KMS-11 (cell line): ENCODE measurements around the gene IL15.

Source experiments
- H2AFZ ChIP-seq: fragments of 200-600 bp; sonication (generic); 2 replicates; pipeline ENCODE4 v1.6.1; 2016; ENCODE audit warnings: antibody characterized with exemption, mixed run types, low read depth
- H3K27ac ChIP-seq: fragments of 200-600 bp; sonication (generic); 2 replicates; pipeline ENCODE4 v1.6.1; 2016; ENCODE audit warnings: mild to moderate bottlenecking, mixed run types
- H3K27me3 ChIP-seq: fragments of 200-600 bp; sonication (generic); 2 replicates; pipeline ENCODE4 v1.6.1; 2017; ENCODE audit warnings: mild to moderate bottlenecking, low read depth, mixed run types, moderate library complexity; ENCODE audit not compliant: insufficient read depth
- H3K36me3 ChIP-seq: fragments of 200-600 bp; sonication (generic); 2 replicates; pipeline ENCODE4 v1.6.1; 2017; ENCODE audit warnings: mild to moderate bottlenecking, mixed run types; ENCODE audit not compliant: insufficient read depth
- H3K4me1 ChIP-seq: fragments of 200-600 bp; sonication (generic); 2 replicates; pipeline ENCODE4 v1.6.1; 2016; ENCODE audit warnings: mild to moderate bottlenecking, low read depth, mixed run types; ENCODE audit not compliant: poor library complexity, severe bottlenecking
- H3K4me2 ChIP-seq: fragments of 200-600 bp; sonication (generic); 2 replicates; pipeline ENCODE4 v1.7.0; 2016; ENCODE audit warnings: mild to moderate bottlenecking, mixed run types
- H3K4me3 ChIP-seq: fragments of 200-600 bp; sonication (generic); IDR thresholded peaks from 2 replicates; pipeline ENCODE4 v1.6.1; 2017; ENCODE audit warnings: low read depth, low read length, mixed read lengths; ENCODE audit not compliant: insufficient read depth
- H3K79me2 ChIP-seq: fragments of 200-600 bp; sonication (generic); 2 replicates; pipeline ENCODE4 v1.6.1; 2016; ENCODE audit warnings: low read depth, mixed run types; ENCODE audit not compliant: insufficient read depth
- H3K9ac ChIP-seq: fragments of 200-600 bp; sonication (generic); 2 replicates; pipeline ENCODE4 v1.6.1; 2016; ENCODE audit warnings: mild to moderate bottlenecking, mixed run types
- H4K20me1 ChIP-seq: fragments of 200-600 bp; sonication (generic); 2 replicates; pipeline ENCODE4 v1.6.1; 2016; ENCODE audit warnings: mild to moderate bottlenecking, mixed run types; ENCODE audit not compliant: insufficient read depth
- CTCF ChIP-seq: fragments of 200-600 bp; sonication (generic); conservative IDR thresholded peaks from 2 replicates; pipeline ENCODE4 v1.6.1; 2017; ENCODE audit warnings: low read depth, mild to moderate bottlenecking, antibody characterized with exemption, low read length, moderate library complexity, mixed read lengths

IL15 gene

DNA sequence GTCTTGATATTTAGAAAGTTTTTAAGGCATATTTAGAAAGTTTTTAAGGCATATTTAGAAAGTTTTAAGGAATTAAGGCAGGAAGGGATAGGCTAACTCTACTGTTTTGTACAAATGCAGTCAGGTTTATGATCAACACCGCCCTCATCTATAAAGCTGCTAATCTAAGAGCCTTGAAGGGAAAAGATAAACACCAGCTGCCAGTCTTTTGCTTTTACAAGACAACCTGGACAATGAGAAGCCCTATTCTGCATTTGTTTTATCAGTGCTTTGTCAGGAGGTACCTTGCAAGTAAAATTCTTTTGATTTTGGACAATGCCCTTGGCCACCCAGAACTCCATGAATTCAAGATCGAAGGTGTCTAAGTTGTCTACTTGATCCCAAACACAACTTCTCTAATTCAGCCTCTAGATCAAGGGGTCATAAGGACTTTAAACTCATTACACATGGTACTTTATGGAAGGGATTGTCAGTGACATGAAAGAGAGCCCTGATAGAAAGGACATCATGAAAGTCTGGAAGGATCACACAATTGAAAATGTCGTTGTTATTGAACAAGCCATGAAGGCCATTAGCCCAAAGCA is 39.8 kb downstream of the IL15 start:
- Histone ChIP-seq H3K27ac (no peak overlapping the region), H3K4me1 (no peaks in the 10 kb centered on the region), H3K27me3 (no peaks in the 10 kb centered on the region), H3K9ac (no peak overlapping the region), H3K4me2 (no peak overlapping the region), H3K4me3 (no peak overlapping the region), H2AFZ (no peak overlapping the region), H3K36me3 (no peaks in the 10 kb centered on the region), H4K20me1 (no peaks in the 10 kb centered on the region), H3K79me2 (no peaks in the 10 kb centered on the region)
- TF ChIP-seq CTCF = no peak

- H3K4me2 ChIP-seq = no peak overlapping the region
- no peaks in the 10 kb centered on the region for H4K20me1 ChIP-seq
- TF ChIP-seq CTCF = no peak
- no peaks in the 10 kb centered on the region for H3K4me1 ChIP-seq
- no peak overlapping the region for H3K9ac ChIP-seq
- H3K36me3 ChIP-seq = no peaks in the 10 kb centered on the region
- no peak overlapping the region for H3K27ac ChIP-seq
- H3K27me3 ChIP-seq = no peaks in the 10 kb centered on the region
- H2AFZ ChIP-seq = no peak overlapping the region
- no peaks in the 10 kb centered on the region for H3K79me2 ChIP-seq
- H3K4me3 ChIP-seq = no peak overlapping the region
Observed at GRCh38 chr4:141680060-141680459, 43.7 kb downstream of the IL15 start.

DNA sequence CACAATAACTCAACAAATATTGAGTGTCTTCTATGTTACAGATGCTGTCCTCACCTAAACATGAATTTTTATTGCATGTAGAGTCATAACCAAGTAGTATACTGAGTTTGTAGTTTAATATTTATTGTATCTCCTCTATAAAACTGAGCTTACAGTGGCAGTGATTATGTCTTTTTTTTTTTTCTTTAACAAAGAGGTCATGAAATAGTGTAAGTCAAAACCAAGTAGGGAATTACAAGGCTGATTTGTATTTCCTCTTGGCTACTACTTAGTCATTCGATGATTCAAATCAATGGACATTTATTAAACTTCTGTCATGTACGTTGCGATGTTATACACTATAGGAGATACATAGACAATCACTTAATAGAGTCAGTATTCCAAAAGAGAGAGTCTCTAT is 48.4 kb downstream of the IL15 start:
- no peak overlapping the region for H2AFZ ChIP-seq
- H4K20me1 ChIP-seq = no peaks in the 10 kb centered on the region
- H3K4me2 ChIP-seq = no peak overlapping the region
- no peaks in the 10 kb centered on the region for H3K79me2 ChIP-seq
- no peaks in the 10 kb centered on the region for H3K36me3 ChIP-seq
- no peaks in the 10 kb centered on the region for H3K27me3 ChIP-seq
- H3K4me1 ChIP-seq = no peaks in the 10 kb centered on the region
- H3K9ac ChIP-seq = no peak overlapping the region
- no peak overlapping the region for H3K4me3 ChIP-seq
- no peak for TF ChIP-seq CTCF
- no peak overlapping the region for H3K27ac ChIP-seq

GRCh38 chr4:141686146-141686775 is 49.9 kb downstream of the IL15 start:
- Histone ChIP-seq H3K4me3 (no peak overlapping the region), H3K4me2 (no peak overlapping the region), H3K4me1 (no peaks in the 10 kb centered on the region), H3K27me3 (no peaks in the 10 kb centered on the region), H3K36me3 (no peaks in the 10 kb centered on the region), H3K9ac (no peak overlapping the region), H4K20me1 (no peaks in the 10 kb centered on the region), H3K79me2 (no peaks in the 10 kb centered on the region), H2AFZ (no peak overlapping the region), H3K27ac (no peak overlapping the region)
- TF ChIP-seq CTCF = no peak
